GM18951 (cell line): ENCODE data around the gene SPTBN5.

Experiments used
- POLR2A ChIP-seq: IDR thresholded peaks from 4 replicates; pipeline ENCODE4 v1.6.1; 2011; ENCODE audit warnings: mild to moderate bottlenecking; ENCODE audit not compliant: insufficient read length, insufficient read depth; ENCODE audit errors: extremely low read depth
- in situ Hi-C: fragments of 300-500 bp; cut with MboI; formaldehyde crosslinking; loops from one replicate; pipeline ENCODE4 v1.12.0; 2022; ENCODE audit warnings: low sequenced_read_pairs, mixed read lengths, inconsistent platforms; ENCODE audit not compliant: unreplicated experiment

SPTBN5 gene

DNA sequence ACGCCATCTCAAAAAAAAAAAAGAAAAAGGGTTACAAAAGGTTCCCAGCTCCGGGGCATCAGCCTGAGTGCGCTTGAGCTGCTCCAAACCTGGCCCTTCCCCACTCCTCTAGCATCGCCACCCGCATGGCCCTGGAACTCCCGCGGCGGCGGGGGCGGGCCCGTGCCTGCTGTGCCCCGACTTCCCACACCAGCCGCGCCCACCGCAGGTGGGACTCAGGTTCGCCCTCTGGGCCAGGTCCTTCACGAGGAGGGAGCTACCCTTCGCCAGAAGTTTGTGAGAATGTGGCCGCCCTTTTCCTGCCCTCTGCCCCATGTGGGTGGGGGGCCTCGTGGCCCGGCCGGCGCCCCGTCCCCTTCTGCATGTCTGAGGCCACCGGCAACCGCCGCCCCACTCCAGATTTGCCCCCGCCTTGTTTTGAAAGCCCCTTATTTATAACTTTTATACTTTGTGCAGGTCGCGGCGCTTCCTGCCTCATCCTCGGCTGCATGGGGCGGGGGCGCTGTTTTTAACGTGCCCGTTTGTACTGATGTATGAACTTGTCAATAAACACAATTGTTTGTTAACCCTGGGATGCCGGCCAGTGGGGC lies 66.5 kb downstream of the SPTBN5 start:
- TF ChIP-seq POLR2A = no peak
- in situ Hi-C loops = no loop called here

DNA sequence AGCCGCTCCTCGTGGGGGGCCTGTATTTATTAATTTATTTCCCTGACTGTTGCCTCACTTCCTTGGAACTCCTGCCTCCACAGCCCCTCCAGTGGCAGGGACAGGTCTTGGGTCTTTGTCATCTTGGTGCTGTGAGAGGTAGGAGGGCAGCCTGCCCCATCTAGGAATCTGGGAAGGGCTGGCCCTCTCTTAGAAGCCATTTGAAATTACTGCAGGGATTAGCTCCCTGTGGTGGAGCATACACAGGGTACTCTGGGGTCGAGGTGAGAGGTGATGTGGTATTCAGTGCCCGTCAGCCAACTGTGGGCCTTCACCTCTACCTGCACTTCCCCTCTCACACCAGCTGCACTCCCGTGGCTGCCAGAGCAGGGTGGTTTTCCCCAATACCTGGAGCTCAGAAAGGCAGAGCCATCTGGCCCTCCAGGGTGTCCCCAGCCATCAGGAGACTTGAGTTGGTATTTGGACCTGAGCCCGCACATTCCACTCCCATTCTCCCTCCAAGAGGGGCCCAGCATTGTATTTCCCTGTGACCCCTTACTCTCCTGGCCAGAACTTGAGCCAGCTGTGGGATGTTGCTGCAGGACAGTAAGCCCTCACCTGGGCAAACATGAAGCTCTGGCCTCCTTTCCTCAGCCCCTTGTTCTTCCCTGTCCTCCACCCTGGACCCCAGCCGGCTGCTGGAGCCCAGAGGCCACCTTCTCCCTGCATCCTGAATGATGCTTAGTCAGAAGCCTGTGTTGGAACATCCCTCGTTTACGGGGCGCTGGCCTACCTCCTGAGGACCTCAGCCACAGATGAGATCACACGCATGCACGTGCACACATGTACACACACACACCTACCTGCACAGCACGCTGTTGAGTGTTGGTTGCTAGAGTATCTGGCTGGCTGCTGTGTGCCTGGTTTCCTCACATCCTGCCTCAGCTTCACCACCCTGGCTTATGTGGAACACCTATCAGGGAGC lies 68.0 kb downstream of the SPTBN5 start:
- no peak for TF ChIP-seq POLR2A
- in situ Hi-C loops = no loop called here

DNA sequence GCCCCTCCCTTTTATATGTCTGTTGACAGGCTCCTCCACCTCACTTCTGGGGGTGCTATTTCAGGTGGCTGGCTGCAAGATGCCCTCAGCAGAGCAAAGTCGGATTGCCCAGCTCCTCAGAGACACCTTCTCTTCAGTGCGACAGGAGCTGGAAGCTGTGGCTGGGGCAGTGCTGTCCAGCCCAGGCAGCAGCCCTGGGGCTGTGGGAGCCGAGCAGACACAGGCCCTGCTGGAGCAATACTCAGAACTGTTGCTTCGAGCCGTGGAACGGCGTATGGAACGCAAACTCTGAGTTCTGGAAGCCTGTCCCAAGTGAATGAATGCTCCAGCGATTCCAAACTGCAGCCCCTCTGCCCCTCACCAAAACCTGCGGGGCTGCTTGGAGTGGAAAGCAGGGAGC lies 68.7 kb downstream of the SPTBN5 start:
- in situ Hi-C loops = no loop called here
- no peak for TF ChIP-seq POLR2A

DNA sequence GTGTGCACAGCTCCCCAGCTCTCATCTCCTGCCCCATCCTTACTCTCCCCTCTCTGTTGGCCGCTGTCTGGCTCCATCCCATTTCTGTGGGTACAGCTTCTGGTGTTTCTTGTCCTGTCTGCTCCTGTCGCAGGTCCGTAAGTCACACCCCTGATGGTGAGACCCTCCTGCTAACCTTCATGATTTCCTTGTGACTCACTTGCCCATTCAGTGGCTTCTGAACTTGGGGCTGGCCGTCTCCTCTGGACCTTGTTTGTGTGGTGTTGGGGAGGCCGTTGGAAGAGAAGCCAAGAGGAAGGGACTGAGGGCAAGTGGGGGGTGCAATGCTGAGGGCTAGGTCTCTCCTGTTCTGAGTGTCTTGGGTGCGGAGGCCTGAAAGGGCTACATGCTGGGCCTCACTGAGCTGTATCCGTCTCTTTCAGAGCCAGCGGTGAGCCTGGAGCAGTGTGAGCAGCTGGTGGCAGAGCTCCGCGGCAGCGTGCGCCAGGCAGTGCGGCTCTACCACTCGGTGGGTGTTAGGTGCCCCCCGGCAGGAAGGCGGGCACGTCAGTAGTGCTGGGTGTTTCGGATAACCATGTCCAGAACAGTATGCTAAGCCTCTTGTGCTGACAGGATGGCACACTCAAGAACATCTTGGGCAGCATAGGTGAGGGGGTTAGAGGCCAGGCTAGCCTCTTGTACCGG lies 69.6 kb downstream of the SPTBN5 start:
- in situ Hi-C loops = no loop called here

DNA sequence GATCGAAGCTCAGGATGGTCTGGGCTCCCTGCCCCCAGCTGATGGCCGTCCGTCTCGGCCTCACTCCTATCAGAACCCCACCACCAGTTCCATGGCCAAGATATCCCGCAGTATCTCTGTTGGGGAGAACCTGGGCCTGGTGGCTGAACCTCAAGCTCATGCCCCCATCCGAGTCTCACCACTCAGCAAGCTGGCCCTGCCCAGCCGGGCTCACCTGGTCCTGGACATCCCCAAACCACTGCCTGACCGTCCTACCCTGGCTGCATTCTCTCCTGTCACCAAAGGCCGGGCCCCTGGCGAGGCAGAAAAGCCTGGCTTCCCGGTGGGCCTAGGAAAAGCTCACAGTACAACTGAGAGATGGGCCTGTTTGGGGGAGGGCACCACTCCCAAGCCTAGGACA lies 70.4 kb downstream of the SPTBN5 start:
- TF ChIP-seq POLR2A = no peak
- in situ Hi-C loops = no loop called here

More for the DNA sequence above, 69.6 kb downstream of the SPTBN5 start:
- TF ChIP-seq POLR2A = no peak

DNA sequence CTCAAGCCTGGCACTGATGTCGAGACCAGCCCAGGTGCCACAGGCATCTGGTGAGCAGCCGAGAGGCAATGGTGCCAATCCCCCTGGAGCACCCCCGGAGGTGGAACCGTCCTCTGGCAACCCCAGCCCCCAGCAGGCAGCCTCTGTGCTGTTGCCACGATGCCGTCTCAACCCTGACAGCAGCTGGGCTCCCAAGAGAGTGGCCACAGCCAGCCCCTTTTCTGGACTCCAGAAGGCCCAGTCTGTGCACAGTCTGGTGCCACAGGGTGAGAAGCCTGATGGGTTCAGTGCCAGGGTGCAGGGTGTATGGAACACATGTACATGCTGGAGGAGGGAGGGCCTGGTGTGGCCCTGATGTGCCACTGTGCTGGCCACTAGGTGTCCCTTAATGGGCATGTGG lies 70.9 kb downstream of the SPTBN5 start:
- in situ Hi-C loops = no loop called here
- TF ChIP-seq POLR2A = no peak

- in situ Hi-C loops = no loop called here
- TF ChIP-seq POLR2A = no peak
Observed at GRCh38 chr15:41822471-41822870, 71.4 kb downstream of the SPTBN5 start.

DNA sequence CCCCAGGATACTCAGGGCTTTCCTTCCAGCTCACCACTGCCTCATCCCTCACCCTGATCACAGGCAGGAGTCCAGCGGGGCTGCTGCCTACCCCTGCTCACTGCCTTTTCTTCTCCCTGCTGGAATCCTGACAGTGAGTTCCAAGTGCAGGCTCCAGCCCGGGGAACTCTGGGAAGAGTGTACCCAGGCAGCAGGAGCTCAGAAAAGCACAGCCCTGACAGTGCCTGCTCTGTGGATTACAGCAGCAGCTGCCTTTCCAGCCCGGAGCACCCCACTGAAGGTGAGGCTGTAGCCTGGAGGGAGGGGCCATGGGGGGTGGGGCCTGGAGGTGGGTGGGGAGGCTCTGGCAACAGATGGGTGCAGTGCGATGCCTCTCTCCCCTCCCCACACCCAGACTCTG lies 72.0 kb downstream of the SPTBN5 start:
- TF ChIP-seq POLR2A = no peak
- in situ Hi-C loops = no loop called here

DNA sequence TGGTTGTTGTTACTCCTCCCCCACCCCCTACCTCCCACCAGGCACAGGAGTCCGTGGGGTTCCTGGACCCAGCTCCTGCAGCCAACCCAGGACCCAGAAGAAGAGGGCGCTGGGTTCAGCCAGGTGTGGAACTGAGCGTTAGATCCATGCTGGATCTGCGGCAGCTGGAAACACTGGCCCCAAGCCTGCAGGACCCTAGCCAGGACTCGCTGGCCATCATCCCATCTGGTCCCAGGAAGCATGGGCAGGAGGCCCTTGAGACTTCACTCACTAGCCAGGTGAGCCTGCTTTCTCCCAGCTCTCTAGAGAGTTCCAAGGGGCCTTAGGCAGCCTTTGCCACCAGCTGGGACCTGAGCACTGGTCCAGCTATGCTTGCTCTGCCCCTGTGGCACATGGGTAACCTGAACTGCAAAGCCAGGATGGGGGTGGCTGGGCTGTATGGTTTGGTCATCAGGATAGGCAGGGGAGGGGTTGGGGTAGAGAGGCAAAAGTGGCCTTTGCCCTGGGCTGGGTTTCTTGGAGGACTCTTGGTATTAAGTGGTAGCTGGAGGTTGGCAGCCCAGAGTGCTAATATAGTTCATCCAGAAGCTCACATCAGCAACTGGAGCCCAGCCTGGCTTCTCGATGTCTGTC lies 72.9 kb downstream of the SPTBN5 start:
- TF ChIP-seq POLR2A = no peak
- in situ Hi-C loops = no loop called here

GRCh38 chr15:41819455-41820050 lies 74.3 kb downstream of the SPTBN5 start:
- in situ Hi-C loops = loop anchor here (10.0 kb wide), 1 partner anchor 355 kb away; no protein-coding TSS in a partner anchor
- TF ChIP-seq POLR2A = no peak

DNA sequence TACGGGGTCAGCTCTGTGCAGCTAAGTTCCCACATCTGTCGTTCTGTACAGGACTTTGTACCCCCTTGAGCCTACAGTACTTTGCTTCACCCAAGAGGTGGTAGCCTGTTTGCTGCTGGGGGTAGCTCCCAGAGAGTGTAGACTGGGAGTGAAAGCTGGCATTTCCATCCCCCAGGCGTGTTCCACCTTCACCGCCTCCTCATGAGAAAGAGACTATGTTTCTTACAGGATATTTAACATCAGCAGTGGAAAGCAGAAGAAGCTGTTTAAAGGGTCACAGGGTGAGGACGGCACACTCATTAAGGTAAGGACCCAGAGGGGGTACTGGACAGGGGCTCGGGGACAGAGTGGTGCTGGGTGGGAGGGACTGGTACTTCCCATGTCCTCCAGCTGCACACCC lies 76.1 kb downstream of the SPTBN5 start:
- TF ChIP-seq POLR2A = no peak
- in situ Hi-C loops = loop anchor here (10.0 kb wide), 1 partner anchor 353 kb away; no protein-coding TSS in a partner anchor

DNA sequence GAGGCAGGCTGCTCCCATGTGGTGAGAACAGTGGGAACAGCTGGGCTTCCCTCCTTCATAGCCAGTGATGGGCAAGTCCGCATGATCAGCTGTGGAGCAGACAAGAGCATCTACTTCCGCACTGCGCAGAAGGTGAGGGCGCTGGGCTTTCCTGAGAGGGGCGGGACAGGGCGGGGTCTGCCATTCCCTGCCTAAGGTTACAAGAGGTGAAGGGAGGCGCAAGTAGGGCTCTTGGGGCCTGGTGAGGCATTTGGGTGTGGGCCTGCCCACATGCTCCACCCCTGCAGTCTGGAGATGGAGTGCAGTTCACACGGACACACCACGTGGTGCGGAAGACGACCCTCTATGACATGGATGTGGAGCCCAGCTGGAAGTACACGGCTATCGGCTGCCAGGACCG lies 76.5 kb downstream of the SPTBN5 start:
- TF ChIP-seq POLR2A = no peak
- in situ Hi-C loops = loop anchor here (10.0 kb wide), 1 partner anchor 353 kb away; no protein-coding TSS in a partner anchor
